MCF 10A (cell line): Measurements from ENCODE around the gene CITED2. TPM values are rescaled to one million over a fixed set of nuclear protein-coding genes. Genes with fewer than 3 reads are reported as not detected.
A peak's percentile ranks its signal among the peaks of the same experiment; 100 is the strongest.

ENCODE experiments used
- BruUV-seq: library from RNA; stranded (reverse); fragments of 400-500 nt; replicated peaks from 2 replicates; lab custom pipeline; 2021; lab: Mats Ljungman, UMichigan
- CTCF ChIA-PET: fragments of 300-600 bp; sonication (Branson Sonifier 250); formaldehyde crosslinking; extraction: SDS; loops from one replicate; lab custom pipeline; 2021; ENCODE audit warnings: antibody characterized with exemption, inconsistent platforms; lab: Yijun Ruan, JAX
- POLR2A ChIA-PET: fragments of 300-600, 350-650 bp; sonication (Branson Sonifier 250); formaldehyde crosslinking; extraction: SDS; loops from one replicate; lab custom pipeline; 2020; ENCODE audit warnings: antibody characterized with exemption, inconsistent platforms; lab: Yijun Ruan, JAX
- DNase-seq: peaks from one replicate; pipeline ENCODE4 v3.0.0-alpha.2; 2018; ENCODE audit not compliant: unreplicated experiment
- H3K27ac Mint-ChIP-seq: one replicate; pipeline ENCODE4 v1.8.0; 2022; ENCODE audit warnings: mild to moderate bottlenecking, low read depth, mixed read lengths; ENCODE audit not compliant: unreplicated experiment
- H3K27me3 Mint-ChIP-seq: one replicate; pipeline ENCODE4 v1.8.0; 2022; ENCODE audit warnings: mixed read lengths; ENCODE audit not compliant: insufficient read depth, unreplicated experiment
- H3K36me3 Mint-ChIP-seq: one replicate; pipeline ENCODE4 v1.8.0; 2022; ENCODE audit warnings: mild to moderate bottlenecking, moderate library complexity, mixed read lengths; ENCODE audit not compliant: insufficient read depth, unreplicated experiment
- H3K4me1 Mint-ChIP-seq: one replicate; pipeline ENCODE4 v1.8.0; 2022; ENCODE audit warnings: mixed read lengths; ENCODE audit not compliant: insufficient read depth, unreplicated experiment
- H3K4me3 Mint-ChIP-seq: one replicate; pipeline ENCODE4 v1.8.0; 2022; ENCODE audit warnings: mild to moderate bottlenecking, moderate library complexity, mixed read lengths; ENCODE audit not compliant: unreplicated experiment
- H3K9me3 Mint-ChIP-seq: one replicate; pipeline ENCODE4 v1.8.0; 2022; ENCODE audit warnings: mixed read lengths; ENCODE audit not compliant: unreplicated experiment
- CTCF ChIP-seq: fragments of 200-600 bp; IDR thresholded peaks from one replicate; pipeline ENCODE4 v1.8.0; 2022; ENCODE audit warnings: antibody characterized with exemption, mild to moderate bottlenecking; ENCODE audit not compliant: unreplicated experiment
- intact Hi-C: fragments of 100-400 bp; cut with micrococcal nuclease; formaldehyde crosslinking; loops from 2 replicates; pipeline ENCODE4 v1.14.1; 2022
- total RNA-seq: library from RNA; stranded (reverse); gene quantifications from 2 replicates; pipeline ENCODE4 v1.2.3, GENCODE V29; 2022

Gene CITED2
- total RNA-seq, 1 experiment from 2014 or later: 50.4 TPM

DNA sequence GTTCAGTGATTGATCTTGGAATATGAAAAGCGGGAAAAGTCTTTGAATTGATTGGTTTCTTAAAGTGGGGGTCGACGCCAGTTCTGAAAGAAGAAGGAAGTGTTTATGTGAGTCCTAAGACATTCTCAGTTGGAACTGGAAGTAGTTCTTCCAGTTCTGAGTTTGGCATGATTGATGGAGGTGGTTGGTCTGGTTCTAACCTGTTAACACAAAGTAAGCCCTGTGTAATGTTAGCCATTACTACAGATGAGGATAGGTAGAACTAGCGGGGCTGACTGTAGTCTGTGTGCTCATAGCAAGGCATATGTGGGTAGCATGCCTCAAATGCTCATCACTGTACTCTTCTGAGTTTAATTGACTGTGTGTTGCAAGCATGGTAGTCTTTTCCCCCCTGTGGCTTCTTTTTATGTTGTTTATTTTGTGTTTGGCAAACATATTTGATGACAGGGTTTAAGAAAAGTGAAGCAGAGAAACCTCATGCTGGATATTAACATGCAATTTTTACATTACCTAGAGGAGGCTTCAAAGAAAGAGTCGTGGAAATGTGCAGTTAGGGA, 24.9 kb downstream of the CITED2 start:
- no peak for DNase-seq
- intact Hi-C loops: no loop called here
- ChIA-PET POLR2A (no interaction called here), CTCF (interaction anchor here (1.2 to 1.3 kb wide), 2 partner anchors 130 to 145 kb away, joined by 3 to 6 read pairs; no protein-coding TSS in a partner anchor)
- no peaks in the 10 kb centered on the region for H3K4me1 Mint-ChIP-seq
- no peaks in the 10 kb centered on the region for H3K9me3 Mint-ChIP-seq
- no peak for TF ChIP-seq CTCF
- H3K27ac Mint-ChIP-seq: no peak overlapping the region
- no peaks in the 10 kb centered on the region for H3K27me3 Mint-ChIP-seq
- BruUV-seq: no TSS peak
- H3K36me3 Mint-ChIP-seq: no peaks in the 10 kb centered on the region
- no peak overlapping the region for H3K4me3 Mint-ChIP-seq

GRCh38 chr6:139346392-139346791, 28.1 kb downstream of the CITED2 start:
- H3K27ac Mint-ChIP-seq: no peak overlapping the region
- no peaks in the 10 kb centered on the region for H3K27me3 Mint-ChIP-seq
- DNase-seq: no peak
- no peak for TF ChIP-seq CTCF
- POLR2A ChIA-PET: no interaction called here
- no peak overlapping the region for H3K4me3 Mint-ChIP-seq
- no peaks in the 10 kb centered on the region for H3K4me1 Mint-ChIP-seq
- no peaks in the 10 kb centered on the region for H3K9me3 Mint-ChIP-seq
- CTCF ChIA-PET: interaction anchor here (0.5 to 3.8 kb wide), 2 partner anchors 128 to 949 kb away, joined by 3 to 17 read pairs; no protein-coding TSS in a partner anchor
- H3K36me3 Mint-ChIP-seq: no peaks in the 10 kb centered on the region
- intact Hi-C loops: no loop called here
- no TSS peak for BruUV-seq

DNA sequence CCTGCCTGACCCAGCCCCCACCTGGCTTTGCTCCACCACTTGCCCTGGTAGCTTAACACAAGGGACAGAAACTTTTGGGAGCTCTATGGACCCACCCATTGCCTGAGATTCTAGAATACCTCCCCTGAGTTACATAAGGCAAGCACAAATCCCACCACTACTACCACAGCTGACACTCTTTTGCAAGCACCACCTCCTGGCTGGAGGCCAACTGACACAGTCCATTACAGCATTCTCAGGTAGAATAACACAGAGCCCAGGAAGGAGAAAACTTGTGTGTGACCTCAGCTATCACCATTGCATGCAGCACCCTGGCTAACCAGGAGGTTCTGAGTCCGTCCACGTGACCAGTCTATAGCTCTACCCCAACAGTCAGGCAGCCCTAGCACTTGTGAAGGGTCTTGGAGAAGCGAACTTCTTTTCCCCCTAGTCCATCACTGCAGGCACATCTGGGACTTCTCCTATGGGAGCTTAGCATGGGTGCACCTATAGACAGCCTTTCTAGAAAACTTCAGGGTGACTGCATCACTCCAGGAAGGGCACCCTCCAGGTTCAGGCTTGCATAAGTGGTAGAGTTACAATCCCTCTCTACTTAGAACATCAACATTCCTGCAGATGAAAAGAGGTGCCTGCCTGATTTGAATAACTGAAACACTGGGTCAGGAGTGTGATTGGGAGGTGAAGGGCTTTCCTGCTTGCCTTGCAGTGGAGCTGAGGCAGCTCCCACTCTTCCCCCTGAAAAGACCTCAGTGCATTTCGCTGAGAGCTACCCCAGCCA, 30.1 kb downstream of the CITED2 start:
- DNase-seq: peak; percentile 35
- no peak for TF ChIP-seq CTCF
- CTCF ChIA-PET: interaction anchor here (0.6 to 1.2 kb wide), 4 partner anchors 20 to 1329 kb away, joined by 3 to 4 read pairs (median 3); no protein-coding TSS in a partner anchor
- intact Hi-C loops: no loop called here
- no TSS peak for BruUV-seq
- Mint-ChIP-seq H3K9me3 (no peaks in the 10 kb centered on the region), H3K27ac (no peak overlapping the region), H3K4me3 (no peak overlapping the region), H3K4me1 (no peaks in the 10 kb centered on the region), H3K36me3 (no peaks in the 10 kb centered on the region), H3K27me3 (no peaks in the 10 kb centered on the region)
- POLR2A ChIA-PET: no interaction called here

DNA sequence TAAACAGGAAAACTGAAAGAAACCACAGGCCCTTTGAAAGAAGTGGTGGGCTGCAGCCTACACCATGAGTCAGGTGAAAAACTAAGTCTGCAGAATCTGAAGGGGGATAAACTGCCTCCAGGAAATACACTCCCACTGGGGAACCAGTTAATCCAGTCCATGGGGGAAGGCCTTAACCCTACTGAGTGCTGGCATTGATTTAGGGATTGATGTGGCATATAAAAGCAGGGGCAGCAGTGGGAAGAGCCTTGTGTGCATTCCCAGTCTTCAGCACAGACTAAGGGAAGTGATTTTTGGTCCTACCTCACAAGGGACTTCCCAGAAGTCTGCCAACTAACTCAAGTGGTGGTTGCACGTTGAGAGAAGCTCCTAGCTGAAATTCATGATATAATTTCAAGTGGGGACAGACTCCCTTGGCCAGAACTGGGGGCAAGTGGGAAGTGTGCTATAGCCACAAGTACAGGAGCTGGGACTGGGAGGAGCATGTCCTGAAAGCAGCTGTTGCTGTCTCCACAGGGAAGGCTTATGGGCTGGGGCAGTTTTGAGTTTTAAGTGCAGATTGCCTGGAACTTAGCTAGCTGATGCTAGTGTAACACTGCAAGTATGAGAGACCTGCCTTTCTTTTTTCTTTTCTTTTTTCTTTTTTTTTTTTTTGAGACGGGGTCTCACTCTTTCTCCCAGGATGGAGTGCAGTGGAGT, 31.2 kb downstream of the CITED2 start:
- TF ChIP-seq CTCF: no peak
- no peaks in the 10 kb centered on the region for H3K27me3 Mint-ChIP-seq
- H3K9me3 Mint-ChIP-seq: no peaks in the 10 kb centered on the region
- H3K36me3 Mint-ChIP-seq: no peaks in the 10 kb centered on the region
- no TSS peak for BruUV-seq
- CTCF ChIA-PET: interaction anchor here (0.6 to 0.7 kb wide), 2 partner anchors 21 to 23 kb away, joined by 3 read pairs; no protein-coding TSS in a partner anchor
- DNase-seq: no peak
- H3K4me1 Mint-ChIP-seq: peaks cover 2% of the 10 kb centered on the region
- intact Hi-C loops: no loop called here
- POLR2A ChIA-PET: interaction anchor here (0.5 kb wide), 1 partner anchor 1775 kb away, joined by 3 read pairs; no protein-coding TSS in a partner anchor
- H3K27ac Mint-ChIP-seq: no peak overlapping the region
- no peak overlapping the region for H3K4me3 Mint-ChIP-seq
